Embryonic facial prominence (tissue), 1 donor: ENCODE data around the gene PPM1H.

Experiments used
- DNase-seq: peaks from one replicate; pipeline ENCODE4 v3.0.0-alpha.2; 2016; ENCODE audit errors: extremely low spot score

Gene PPM1H

DNA sequence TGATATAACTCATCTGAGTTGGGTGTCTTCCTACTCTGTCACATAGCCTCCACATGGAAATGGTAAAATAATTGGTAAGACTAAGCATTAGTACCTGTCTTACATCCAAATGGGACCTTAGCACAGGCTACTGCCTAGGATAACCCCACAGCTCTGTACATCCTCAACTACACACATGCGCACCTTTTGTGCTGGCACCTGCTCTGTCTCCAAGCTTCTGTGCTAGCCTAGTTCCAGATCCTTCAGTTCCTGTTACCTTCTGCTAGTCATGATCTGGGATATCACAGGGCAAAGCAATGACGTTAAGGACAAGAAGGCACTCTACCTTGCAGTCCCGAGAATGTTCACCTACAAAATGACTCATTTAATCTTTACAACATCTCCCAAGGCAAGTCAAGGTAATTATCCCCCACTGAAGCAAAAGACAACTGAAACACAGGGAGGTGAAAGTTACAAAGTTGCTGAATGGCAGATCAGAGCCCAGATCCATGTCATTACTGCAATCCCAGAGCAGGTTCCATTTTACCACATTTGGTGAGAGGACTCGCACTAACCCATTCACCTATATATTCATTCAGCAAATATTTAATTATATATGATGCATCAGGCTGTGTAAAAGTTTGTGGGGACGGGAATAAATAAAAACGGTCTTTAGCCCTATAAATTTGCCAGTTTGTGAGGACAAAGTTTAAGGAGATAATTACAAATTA, 61.7 kb downstream of the PPM1H start:
- DNase-seq: no peak

DNA sequence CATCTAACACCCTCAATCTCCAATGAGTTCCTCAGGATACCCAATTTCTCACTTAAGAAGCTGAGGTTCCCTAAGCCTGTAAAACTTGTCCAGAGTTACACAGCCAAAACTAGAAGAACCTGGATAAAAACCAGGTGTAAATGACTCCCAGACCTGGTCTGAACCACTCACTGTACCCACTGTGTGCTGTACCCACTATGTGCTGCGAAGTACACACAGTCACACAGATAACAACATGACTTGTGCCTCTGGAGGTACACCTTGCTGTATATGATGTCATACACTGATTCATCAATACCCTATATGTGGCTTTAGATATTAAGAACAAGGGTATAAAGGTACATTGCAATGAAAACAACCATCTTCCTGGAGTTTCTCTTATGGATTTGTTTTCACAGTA, 66.1 kb downstream of the PPM1H start:
- no peak for DNase-seq

DNA sequence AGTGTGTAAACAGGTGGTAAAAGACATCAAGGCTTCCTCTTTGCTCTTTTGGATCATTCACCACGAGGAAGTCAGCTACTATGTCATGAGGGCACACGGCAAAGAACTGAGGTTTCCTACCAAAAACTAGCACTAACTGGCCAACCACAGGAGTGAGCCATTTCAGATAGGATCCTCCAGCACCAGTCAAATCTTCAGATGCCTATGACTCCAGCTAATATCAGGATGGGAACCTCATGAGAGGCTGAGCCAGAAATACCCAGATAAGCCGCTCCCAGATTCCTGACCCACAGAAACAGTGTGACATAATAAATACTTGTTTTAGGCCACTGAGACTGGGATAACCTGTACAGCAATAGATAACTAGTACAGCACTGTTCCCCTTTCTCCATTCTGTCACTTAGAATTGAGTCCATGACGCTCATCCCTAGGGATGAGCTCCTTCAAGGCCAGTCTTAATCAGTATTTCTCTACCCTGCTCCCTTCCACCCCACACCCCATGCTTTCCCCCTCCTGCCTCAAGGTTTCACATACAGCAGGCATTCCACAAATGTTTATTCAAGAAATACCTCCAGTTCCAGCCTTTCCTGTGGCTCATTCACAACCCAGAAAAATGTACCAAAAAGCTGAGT, 68.4 kb downstream of the PPM1H start:
- DNase-seq: no peak

DNA sequence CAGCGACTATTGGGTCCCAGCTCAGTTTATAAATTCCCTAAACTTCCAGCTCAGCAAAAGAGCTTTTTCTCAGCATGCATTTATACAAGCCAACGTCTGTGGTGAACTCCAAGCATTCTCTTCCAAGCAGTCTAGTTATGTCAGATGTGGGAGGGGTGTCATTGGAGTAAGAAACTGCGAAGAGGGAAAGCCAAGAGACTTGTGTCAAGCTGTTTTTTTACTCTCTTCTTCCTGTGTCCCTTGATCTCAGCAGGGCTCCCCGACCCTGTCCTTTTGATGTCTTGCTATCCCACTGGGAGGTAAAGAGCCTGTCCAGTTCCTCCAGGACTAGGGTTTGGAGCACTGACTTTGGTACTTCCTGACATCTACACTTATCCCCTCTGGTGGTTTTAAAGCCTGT, 69.0 kb downstream of the PPM1H start:
- DNase-seq: no peak

DNA sequence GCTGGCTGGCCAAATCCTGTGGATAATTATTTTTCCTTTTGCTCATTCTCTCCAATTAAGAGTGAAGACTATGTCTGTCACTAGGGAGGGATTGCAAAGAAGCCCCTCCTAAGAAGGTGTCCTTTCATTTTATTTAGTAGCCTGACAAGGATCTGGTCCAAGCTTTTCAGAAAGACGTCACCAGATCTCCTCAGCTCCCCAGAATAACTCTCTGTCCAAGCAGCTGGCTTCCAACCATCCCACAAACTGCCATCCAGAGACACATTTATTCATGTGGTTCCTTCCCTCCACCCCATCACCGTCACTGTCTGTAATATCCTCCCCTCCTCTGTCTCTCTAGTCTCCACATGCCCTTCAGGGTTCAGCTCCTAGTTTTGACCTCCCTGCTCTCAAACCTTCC, 69.9 kb downstream of the PPM1H start:
- DNase-seq: no peak

DNA sequence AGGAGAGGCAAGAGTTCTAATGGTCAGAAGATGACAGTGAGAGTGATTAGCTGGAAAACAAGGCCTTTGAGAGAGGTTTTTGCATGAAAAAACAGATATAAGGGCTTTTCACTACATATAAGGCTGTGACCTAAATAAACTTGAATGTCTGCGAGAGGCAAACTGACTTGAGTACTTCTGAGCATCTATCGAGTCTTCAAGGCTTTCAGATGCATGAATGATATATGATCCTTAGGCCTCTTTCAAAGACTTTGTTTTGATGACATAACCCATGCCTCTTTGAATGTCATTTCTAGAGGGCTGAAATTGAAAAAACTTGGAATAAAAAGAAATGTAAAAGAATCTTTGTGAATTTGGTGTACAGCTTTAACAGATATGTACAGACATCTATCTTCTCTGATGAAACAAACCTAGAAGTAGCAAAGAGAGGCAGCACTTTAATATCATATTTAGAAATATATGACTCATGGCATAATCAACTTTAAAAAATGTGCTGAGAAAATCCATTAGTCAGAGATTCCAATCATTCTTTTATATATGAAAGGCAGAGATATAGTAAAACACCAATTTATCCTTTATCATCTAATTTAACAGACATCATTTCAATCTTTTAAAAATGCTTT, 72.6 kb downstream of the PPM1H start:
- no peak for DNase-seq

DNA sequence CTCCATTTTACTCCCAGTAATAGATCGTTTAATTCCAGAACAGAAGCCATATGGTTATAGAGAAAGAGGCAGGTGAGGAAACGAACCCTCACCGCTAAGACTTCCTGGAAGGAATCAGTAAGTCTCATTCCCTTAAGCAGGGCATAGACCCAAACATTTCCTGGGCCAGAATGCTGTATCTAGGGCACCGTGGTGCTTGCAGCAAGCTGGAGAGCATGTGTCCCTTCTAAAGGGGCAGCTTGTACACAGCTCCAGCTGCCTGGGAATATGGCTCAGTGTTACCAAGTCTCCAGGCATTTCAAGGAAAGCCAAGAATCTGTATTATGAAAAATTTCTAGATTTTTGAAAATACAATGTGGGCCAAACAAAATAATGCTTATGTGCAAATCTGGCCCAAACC, 73.4 kb downstream of the PPM1H start:
- DNase-seq: no peak

DNA sequence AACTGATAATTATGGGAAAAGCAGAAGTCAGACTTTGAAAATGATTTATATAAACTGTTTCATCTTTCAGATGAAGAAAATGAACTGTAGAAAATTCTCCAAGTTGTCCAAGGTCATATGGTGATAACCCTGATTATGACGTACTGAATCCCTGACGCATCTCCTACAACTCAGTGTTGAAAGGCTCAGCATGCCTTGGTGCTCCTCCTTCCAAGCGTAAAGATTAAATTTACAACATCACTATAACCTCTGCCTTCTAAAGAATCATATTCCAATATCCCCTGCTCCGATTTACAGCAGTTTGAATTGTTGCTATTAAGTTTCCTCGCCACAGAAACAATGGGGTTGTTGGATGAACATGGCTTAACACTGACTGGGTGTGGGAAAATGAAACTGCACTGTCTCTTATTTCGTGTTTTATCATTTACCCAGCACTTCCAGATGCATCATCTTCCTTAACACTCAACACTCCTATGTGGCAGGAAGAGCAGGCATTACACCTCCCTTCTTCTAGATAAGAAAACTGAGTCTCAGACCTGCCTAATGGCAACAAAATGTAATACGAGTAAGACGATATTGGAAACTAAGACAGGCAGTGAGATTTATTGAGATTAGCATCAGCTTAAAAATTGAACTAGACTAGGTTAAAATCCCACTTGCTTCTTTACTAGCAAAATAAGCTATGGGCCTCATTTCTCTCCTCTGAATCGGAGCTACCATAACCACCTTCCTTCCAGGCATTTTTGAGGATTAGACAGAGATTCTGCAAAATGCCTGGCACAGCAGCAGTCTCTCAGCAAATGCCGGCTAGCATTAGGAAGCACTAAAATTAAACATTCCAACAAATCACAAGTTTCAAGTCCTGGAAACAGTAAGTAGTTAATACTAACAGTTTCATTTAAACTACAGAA, 74.2 kb downstream of the PPM1H start:
- no peak for DNase-seq

DNA sequence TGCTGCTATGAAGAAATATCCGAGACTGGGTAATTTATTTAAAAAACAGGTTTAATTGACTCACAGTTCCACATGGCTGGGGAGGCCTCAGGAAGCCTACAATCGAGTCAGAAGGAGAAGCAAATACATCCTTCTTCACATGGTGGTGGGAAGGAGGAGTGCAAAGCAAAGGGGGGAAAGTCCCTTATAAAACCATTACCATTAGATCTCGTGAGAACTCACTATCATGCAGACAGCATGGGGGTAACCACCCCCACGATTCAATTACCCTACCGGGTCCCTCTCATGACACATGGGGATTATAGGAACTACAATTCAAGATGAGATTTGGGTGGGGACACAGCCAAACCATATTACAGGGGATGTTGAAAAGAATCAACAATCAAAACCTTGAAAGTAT, 74.9 kb downstream of the PPM1H start:
- DNase-seq: no peak

DNA sequence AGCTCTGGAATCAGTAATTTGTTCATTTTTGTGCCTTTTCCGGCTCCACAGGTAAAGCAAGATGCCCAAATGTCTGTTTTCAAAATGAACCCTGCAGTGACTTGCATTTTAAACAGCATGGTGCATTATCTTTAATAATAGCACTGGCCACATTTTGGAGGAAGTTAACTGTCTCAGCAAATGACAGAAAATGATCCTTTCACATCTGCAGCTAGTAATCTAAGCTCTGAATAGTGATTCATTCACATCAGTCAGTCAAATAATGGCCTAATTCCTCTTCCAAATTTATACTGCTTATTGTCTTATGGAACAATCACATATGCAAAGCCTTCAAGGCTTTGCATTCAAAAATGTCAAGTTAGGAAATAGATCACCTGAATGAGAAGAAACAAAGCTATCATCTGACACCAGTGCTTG, 75.6 kb downstream of the PPM1H start:
- no peak for DNase-seq

DNA sequence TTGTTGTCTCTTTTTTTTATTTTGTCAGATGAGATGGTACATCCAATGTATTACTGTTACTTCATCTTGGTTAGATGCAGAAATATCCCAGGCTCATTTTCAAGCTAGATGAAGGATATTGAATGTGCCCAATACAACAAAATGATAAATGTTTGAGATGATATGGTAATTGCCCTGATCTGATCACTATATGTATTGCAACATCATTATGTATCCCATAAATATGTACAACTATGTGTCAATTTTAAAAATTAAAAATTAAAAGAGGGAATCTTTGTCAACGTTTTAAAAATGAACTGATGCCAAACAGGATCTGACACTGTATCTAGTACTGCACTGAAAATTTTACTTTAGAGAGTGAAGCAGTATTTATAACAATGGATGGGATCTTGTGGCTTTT, 78.5 kb downstream of the PPM1H start:
- no peak for DNase-seq

DNA sequence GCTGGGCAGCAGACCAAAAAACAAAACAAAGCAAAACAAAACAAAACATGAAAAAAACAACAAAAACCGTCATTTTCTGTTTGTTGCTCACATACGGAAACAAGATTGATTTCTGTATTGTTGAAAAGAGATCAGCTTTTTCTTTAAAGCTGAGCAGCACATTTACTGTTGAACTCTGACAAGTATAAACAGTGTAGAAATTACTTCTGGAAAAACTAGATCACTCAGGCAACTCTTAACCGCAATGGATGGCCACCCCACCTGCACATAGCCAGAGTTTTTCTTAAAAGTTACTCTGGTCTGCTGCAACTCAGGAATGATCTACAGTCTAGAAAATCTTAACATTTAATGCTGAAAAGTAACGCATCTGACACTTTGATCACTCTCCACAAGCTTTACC, 80.9 kb downstream of the PPM1H start:
- no peak for DNase-seq

DNA sequence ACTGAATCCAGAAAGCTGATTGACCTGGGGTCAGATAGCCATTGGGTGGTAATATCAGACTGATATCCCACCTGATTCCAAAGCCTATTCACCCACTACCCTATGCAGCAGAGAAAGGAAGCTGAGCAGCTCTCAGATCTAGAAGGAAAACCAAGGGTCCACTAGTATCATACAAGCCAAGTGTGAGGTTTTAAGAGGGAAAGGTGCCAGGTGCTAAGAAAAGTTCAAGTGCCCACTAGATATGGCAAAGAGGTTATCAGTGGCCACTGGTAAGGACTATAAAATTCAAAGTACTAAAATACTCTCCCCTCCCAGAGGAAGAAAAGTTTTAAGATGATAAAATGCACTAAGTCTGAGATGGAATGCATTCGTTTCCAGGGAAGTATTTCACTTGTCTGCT, 85.6 kb downstream of the PPM1H start:
- DNase-seq: no peak

DNA sequence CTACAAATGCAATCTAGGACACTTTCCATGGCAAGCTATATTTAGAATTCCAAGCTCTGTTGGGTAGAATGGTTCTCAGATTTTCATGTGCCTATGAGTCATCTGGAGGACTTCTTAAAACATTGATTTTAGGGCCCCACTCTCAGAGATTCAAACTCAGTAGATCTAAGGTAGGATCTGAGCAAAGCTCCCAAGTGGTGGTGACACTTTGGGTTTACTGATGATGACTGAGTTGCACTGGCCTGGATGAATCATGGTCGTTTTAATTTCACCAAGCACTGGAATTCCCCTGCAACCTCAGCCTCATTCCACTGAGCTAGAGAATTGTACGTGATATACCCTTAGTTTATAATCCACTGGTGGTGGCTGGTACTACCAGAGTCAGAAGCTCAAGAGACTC, 86.5 kb downstream of the PPM1H start:
- DNase-seq: no peak

DNA sequence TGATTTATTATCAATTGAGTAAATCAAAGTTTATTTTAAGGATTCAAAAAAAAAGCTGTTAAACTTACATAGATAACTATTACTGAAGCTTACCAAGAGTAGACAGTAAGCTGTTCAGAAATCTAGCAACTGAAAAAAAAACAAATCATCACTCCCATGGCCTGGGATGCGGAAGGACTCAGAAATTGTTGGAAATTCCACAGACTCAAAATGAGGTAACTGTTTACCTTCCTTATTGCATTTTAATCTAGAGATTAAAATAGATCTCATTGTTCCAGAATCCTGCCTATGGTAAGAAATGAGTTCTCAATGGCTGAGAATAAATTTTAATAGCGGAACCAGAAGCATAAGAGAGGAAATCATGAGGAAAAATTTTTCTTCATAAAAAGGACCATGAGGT, 87.2 kb downstream of the PPM1H start:
- DNase-seq: no peak

DNA sequence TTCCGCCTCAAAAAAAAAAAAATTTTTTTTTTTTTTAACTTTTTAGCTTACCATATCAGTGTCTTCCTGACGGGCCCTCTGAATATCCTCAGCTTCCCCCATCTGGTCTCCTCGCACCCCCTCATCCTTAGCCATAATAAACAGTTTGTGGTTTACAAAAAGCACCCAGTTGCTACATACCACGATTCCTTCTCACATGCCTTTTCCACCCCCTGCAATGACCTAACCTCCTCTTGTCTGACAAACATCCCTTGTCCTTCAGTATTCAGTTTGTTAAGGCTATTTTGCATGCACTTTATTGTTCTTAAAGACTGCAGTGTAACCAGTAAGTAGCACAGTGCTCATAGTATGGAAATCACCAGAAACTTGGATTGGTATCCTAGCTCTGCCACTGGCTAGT, 88.5 kb downstream of the PPM1H start:
- DNase-seq: no peak

DNA sequence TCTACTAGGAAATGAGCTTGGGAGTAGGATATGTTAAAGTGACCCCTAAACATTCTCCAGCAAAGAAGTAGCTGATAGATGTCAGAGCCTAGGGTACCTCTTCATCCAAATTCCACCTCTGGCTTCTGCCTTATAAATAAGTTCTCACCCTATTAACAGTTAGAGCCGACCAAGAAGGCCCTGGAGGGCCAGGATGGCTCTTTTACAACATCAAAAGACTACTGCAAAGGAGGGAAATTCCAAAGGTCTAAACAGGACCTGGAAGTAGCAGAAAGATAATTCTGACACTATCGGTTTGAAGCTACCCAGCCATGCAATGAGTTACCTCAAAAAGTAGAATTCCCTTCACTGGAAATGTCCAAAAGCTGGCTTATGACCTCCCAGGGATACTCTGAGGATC, 90.0 kb downstream of the PPM1H start:
- DNase-seq: no peak

DNA sequence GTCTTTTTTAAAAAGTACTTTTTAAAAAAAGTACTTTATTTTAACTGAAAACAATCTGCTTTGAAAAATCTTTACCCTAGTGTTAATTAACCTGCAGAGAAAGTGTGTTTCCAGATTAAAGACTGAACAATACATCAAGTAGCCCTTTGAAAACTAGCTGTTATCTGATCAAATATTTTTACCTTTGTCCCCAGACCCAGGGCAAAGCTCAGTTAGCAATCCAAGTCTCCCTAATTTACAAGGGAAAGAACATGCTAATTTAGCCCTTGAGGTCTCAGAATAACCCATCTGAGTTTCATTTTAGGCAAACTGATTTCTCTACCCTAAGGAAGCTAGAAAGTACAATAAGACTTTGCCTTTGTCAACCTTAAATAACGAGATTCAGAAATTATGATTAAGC, 91.2 kb downstream of the PPM1H start:
- no peak for DNase-seq

DNA sequence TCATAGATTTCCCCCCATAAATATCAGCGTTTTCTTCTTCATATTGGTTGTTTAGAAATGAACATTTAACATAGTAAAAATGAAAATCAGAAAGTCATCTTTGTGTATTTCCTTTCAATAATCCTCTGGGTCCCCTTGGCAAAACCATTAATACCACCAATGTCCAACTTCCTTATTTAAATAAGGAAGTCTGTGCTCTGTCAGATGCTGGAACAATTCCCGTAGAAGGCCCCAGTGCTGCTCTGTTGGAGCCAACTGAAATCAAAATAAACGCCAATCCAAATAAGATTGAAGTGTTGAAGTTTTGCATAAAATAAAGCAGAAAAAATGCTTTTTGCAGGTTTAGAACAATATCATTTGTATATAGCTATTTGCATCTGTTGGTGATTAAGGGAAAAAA, 93.1 kb downstream of the PPM1H start:
- no peak for DNase-seq

DNA sequence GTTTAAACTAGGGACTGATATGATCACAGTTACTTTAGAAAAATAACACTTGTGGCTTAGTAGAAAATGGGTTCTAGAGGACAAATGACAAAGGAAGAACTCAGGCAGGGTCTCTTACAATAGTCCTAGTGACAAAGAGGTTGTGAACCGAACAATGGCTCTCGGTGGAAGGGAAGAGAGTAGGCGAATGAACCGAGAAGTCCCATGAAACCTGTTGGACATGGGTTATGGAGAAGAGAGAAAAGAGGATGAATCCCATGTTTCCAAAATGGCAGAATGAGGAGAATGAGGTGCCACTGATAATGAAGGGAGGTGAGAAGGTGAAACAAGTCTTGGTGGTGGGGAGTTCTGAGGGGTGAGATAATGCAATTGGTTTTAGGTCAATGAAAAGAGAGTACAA, 94.1 kb downstream of the PPM1H start:
- DNase-seq: no peak

DNA sequence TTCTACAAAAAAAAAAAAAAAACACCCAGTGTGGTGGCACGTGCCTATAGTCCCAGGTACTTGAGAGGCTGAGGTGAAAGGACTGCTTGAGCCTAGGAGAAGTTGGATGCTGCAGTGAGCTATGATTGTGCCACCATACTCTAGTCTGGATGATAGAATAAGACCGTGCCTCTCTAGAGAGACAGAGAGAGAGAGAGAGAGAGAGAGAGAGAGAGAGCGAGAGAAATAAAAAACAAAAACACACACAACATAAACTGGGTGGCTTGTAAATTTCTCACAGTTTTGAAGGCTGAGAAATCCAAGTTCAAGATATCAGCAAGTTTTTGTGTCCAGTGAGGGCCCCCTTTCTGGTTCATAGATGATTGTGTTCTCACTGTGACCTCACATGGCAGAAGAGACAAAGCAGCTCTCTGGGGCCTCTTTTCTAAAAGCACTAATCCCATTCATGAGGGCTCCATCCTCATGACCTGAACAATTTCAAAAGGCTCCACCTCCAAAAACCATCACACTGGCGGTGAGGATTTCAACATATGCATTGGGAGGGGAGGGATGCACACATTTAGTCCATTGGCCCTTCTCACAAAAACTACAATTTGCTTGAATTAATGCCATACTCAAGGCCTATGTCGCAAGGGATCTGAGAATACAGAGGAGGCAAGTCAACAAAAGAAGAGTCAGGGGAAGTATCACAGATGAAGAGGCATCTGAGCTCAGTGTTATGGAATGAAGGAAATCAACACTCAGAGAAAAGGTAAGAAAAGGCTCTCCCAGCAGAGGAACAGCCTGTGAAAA, 94.9 kb downstream of the PPM1H start:
- no peak for DNase-seq
